Esophagus muscularis mucosa (tissue), 4 donors: ENCODE measurements around the gene ITGA2. TPM values are rescaled to one million over a fixed set of nuclear protein-coding genes. Genes with fewer than 3 reads are reported as not detected.
A peak's percentile ranks its signal among the peaks of the same experiment; 100 is the strongest.

Experiments
- DNase-seq: peaks from one replicate; pipeline ENCODE4 v3.0.0-alpha.2; 2017; ENCODE audit errors: extremely low spot score
- H3K27ac ChIP-seq, 4 donors: fragments of 200-600 bp; sonication (generic); replicated peaks in 1 of 4; 1 replicate in 3 of 4; 2 replicates in 1 of 4; pipeline ENCODE4 v1.5.1; 2016 to 2019; ENCODE audit warnings: mild to moderate bottlenecking in 1 of 4
- H3K27me3 ChIP-seq, 4 donors: fragments of 200-600 bp; sonication (generic); one replicate each; pipeline versions ENCODE4 v1.5.1 to v1.6.0; 2016 to 2019
- H3K36me3 ChIP-seq, 4 donors: fragments of 200-600 bp; sonication (generic); one replicate each; pipeline ENCODE4 v1.5.1; 2016 to 2019
- H3K4me1 ChIP-seq, 4 donors: fragments of 200-600 bp; sonication (generic); one replicate each; pipeline ENCODE4 v1.5.1; 2016 to 2019
- H3K4me3 ChIP-seq, 4 donors: fragments of 200-600 bp; sonication (generic); 1 replicate in 2 of 4; 2 replicates in 2 of 4; pipeline ENCODE4 v1.5.1; 2016 to 2019; ENCODE audit warnings: mild to moderate bottlenecking in 4 of 4, moderate library complexity in 1 of 4
- H3K9me3 ChIP-seq, 4 donors: fragments of 200-600 bp; sonication (generic); 1 replicate in 3 of 4; 2 replicates in 1 of 4; pipeline ENCODE4 v1.5.1; 2016 to 2019
- EP300 ChIP-seq: sonication (generic); formaldehyde crosslinking; IDR thresholded peaks from one replicate; pipeline ENCODE4 v1.6.1; 2017; ENCODE audit warnings: antibody characterized with exemption
- POLR2A ChIP-seq: fragments of 450-650 bp; IDR thresholded peaks from one replicate; pipeline ENCODE4 v1.6.1; 2017; ENCODE audit warnings: antibody characterized with exemption, moderate library complexity, mild to moderate bottlenecking, low read depth
- POLR2AphosphoS5 ChIP-seq, 2 donors: sonication (generic); formaldehyde crosslinking; IDR thresholded peaks; one replicate each; pipeline ENCODE4 v1.6.1; 2017; ENCODE audit warnings: antibody characterized with exemption in 2 of 2
- WGBS: methylation state at CpG from one replicate; pipeline ENCODE4 v1.1.5; 2018; 5-methylcytosine and 5-hydroxymethylcytosine counted together
- intact Hi-C: fragments of 100-400 bp; cut with DNase I; formaldehyde crosslinking; loops from one replicate; pipeline ENCODE4 v1.15.1; 2023
- total RNA-seq, 4 donors: library from RNA; depleted of rRNA; stranded (reverse); fragments of >200 nt; gene quantifications; one replicate each; pipeline versions ENCODE4 v1.1.0 to v1.2.1, GENCODE V29; 2016
- TF ChIP-seq, protein P1 (sequence below), 3 experiments: fragments of 200-600 bp in 2 of 3; fragments of 450-650 bp in 1 of 3; sonication (generic) in 2 of 3; IDR thresholded peaks; one replicate each; pipeline ENCODE4 v1.5.1; 2017 to 2019; ENCODE audit warnings: antibody characterized with exemption in 3 of 3, mild to moderate bottlenecking in 2 of 3, moderate library complexity in 1 of 3

ITGA2 gene
- total RNA-seq, 4 donors from 2014 or later = 5.0 to 9.6 (median 7.8) TPM

DNA sequence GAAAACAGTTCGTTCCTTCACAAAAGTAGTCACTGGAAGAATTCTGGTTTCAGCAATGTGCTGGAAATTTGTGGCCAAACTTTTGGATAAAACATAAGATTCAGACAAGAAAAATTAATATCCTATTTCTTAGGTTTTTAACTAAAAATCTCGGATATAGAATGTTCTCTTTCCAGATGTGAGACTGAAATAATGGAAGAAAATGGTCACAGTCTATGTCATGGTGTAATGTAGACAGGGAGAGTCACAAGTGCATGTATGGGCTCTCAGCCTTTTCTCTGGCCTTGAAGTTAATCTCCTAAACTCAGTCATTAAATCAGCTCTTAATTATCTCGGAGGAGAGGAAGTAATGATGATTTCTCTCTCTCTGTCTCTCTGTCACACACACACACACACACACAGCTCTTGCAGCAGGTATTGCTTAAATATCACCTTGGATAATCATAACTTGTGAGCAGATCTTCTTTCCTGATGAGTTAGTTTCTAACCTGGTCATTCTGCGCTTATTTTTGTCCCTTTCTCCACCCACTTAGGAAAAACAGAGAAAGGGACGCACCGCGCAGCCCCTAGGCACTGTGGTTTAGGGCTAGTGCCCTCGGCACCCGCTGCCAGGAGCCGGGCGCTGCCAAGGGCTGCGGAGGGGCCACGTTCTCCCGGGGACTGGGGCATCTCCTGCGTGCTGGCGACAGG lies 672 bp upstream of the ITGA2 start:
- 25% methylated on average over 9 of the region's 16 CpGs for WGBS
- peak overlapping the region; percentile 67 to 80 (median 72) for H3K4me3 ChIP-seq
- no peaks in the 10 kb centered on the region for H3K27me3 ChIP-seq
- H3K27ac ChIP-seq = peak overlapping the region; percentile 55 to 82 (median 75)
- intact Hi-C loops = no loop called here
- H3K36me3 ChIP-seq = no peaks in the 10 kb centered on the region
- TF ChIP-seq POLR2AphosphoS5 (IDR thresholded peaks at IDR 0.05) (no peak), EP300 (no peak), POLR2A (no peak)
- TF ChIP-seq, protein P1, sequence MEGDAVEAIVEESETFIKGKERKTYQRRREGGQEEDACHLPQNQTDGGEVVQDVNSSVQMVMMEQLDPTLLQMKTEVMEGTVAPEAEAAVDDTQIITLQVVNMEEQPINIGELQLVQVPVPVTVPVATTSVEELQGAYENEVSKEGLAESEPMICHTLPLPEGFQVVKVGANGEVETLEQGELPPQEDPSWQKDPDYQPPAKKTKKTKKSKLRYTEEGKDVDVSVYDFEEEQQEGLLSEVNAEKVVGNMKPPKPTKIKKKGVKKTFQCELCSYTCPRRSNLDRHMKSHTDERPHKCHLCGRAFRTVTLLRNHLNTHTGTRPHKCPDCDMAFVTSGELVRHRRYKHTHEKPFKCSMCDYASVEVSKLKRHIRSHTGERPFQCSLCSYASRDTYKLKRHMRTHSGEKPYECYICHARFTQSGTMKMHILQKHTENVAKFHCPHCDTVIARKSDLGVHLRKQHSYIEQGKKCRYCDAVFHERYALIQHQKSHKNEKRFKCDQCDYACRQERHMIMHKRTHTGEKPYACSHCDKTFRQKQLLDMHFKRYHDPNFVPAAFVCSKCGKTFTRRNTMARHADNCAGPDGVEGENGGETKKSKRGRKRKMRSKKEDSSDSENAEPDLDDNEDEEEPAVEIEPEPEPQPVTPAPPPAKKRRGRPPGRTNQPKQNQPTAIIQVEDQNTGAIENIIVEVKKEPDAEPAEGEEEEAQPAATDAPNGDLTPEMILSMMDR (IDR thresholded peaks at IDR 0.05) = no peak
- no peak for DNase-seq
- H3K9me3 ChIP-seq = no peaks in the 10 kb centered on the region
- peaks cover 15 to 42% (median 36%) of the 10 kb centered on the region in 4 donors for H3K4me1 ChIP-seq

DNA sequence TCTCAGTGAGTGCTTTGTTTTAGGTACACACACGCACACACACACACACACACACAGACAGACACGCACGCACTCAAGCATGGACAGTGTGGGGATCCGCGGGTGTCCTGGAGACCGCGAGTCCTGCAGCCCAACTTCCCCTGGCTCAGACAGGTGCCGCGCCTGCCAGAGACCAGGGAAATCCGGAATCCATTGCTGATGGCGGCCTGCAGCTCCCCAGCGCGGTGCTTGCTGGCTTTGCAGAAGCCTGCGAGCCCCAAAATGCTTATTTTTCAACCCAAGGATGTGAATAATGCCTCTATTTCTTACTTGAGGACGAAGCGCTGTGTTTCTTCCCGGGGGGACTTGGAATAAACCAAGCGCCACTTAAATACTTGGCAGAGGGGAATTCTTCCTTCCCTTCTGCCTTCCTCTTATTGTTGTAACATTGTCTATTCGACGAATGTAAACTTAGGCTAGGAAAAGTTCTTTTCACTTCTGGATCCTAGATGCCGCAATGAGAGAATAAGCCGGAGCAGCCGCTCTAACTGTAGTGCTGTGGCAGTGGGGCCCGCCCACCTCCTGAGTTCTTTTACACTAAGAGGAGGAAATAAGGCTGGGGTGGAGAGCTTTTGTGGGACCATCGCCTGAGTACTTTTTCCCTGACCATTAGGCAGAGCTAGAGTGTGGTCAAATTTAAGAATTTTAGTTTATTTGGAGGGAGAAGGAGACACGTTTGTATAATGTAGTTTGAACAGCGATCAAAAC lies 802 bp downstream of the ITGA2 start:
- WGBS = 4% methylated on average over 26 of the region's 27 CpGs
- H3K27ac ChIP-seq = peak overlapping the region; percentile 55 to 82 (median 75)
- intact Hi-C loops = no loop called here
- no peak for DNase-seq
- peaks cover 12 to 34% (median 29%) of the 10 kb centered on the region in 4 donors for H3K4me1 ChIP-seq
- no peaks in the 10 kb centered on the region for H3K27me3 ChIP-seq
- no peak for TF ChIP-seq POLR2A
- TF ChIP-seq EP300 = no peak
- TF ChIP-seq, protein P1 (IDR thresholded peaks at IDR 0.05) = peak; percentile 42 to 54 (median 43)
- peak overlapping the region; percentile 67 to 80 (median 72) for H3K4me3 ChIP-seq
- no peaks in the 10 kb centered on the region for H3K9me3 ChIP-seq
- H3K36me3 ChIP-seq = no peaks in the 10 kb centered on the region

DNA sequence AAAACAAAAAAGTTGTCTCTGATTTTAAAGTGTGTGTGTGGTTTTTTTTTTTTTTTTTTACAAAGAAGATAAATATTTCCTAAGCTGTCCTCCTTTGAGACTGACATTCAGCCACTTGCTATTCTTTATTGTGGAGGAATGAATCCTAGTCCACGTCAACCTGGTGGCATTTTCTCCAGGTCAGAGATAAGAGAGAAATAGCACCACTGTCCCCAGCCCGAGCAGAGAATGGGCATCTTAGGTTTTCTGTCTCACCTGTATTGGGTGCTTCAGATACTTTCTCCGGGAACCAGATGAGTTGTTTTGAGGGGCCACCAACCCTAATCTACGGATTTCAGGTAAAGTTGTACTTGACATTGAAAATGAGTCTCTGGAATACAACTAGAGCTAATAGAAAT lies 1.4 kb downstream of the ITGA2 start:
- Histone ChIP-seq H3K9me3 (no peaks in the 10 kb centered on the region), H3K27ac (peak overlapping the region in 1 of 4 donors; percentile 74), H3K27me3 (no peaks in the 10 kb centered on the region), H3K36me3 (no peaks in the 10 kb centered on the region), H3K4me1 (peaks cover 12 to 34% (median 29%) of the 10 kb centered on the region in 4 donors), H3K4me3 (peak overlapping the region; percentile 67 to 80 (median 72))
- intact Hi-C loops = no loop called here
- TF ChIP-seq POLR2AphosphoS5 (IDR thresholded peaks at IDR 0.05) = no peak
- no peak for TF ChIP-seq POLR2A
- TF ChIP-seq EP300 = no peak
- TF ChIP-seq, protein P1 (IDR thresholded peaks at IDR 0.05) = no peak
- WGBS = 63% methylated on average over 4 of the region's 4 CpGs
- DNase-seq = no peak

- Histone ChIP-seq H3K4me3 (no peak overlapping the region), H3K27me3 (no peaks in the 10 kb centered on the region), H3K27ac (no peak overlapping the region), H3K9me3 (no peaks in the 10 kb centered on the region), H3K36me3 (no peaks in the 10 kb centered on the region), H3K4me1 (peaks cover 12 to 48% (median 36%) of the 10 kb centered on the region in 4 donors)
- DNase-seq = no peak
- TF ChIP-seq POLR2AphosphoS5 (IDR thresholded peaks at IDR 0.05) (no peak), POLR2A (no peak), EP300 (no peak)
- TF ChIP-seq, protein P1 (IDR thresholded peaks at IDR 0.05) = no peak
- intact Hi-C loops = no loop called here
- 97% methylated on average over 2 of the region's 2 CpGs for WGBS
Measured at GRCh38 chr5:52993367-52993766, 4.2 kb downstream of the ITGA2 start.
